Upper lobe of left lung (tissue), 4 donors: ENCODE measurements around the gene ACOX2.

Experiments used
- EP300 ChIP-seq, 4 donors: sonication (generic); formaldehyde crosslinking; IDR thresholded peaks; one replicate each; pipeline ENCODE4 v1.5.1; 2017; ENCODE audit warnings: antibody characterized with exemption in 4 of 4, control low read depth in 2 of 4
- POLR2A ChIP-seq, 4 donors: fragments of 450-650 bp; IDR thresholded peaks; one replicate each; pipeline ENCODE4 v1.5.1; 2016 to 2017; ENCODE audit warnings: antibody characterized with exemption in 4 of 4, mild to moderate bottlenecking in 2 of 4
- POLR2AphosphoS5 ChIP-seq, 2 donors: sonication (generic); formaldehyde crosslinking; IDR thresholded peaks; one replicate each; pipeline ENCODE4 v1.5.1; 2017; ENCODE audit warnings: antibody characterized with exemption in 2 of 2
- TF ChIP-seq, protein P1 (sequence below), 6 experiments: fragments of 450-650 bp in 4 of 6; fragments of 200-600 bp in 2 of 6; sonication (generic) in 2 of 6; IDR thresholded peaks; one replicate each; pipeline ENCODE4 v1.5.1; 2016 to 2019; ENCODE audit warnings: antibody characterized with exemption in 6 of 6

DNA sequence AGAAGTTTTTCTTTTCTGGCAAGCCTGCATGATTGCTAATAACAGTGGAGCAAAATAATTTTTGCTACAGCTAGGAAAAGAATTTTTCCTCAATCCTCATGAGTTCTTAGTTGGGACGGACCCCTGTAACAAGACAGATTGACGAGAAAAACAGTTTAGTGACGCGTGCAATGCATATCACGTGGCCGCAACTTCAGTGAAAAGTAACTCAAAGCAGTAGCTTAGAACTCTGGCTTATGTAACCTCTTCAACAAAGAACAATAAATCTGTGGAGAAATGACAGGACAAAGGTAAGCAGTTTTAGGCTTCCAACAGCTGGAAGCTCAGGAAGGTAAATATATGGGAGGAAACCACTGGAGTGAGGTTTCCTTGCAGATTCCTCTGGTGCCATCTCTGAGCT lies 20.5 kb upstream of the ACOX2 start:
- TF ChIP-seq, protein P1, sequence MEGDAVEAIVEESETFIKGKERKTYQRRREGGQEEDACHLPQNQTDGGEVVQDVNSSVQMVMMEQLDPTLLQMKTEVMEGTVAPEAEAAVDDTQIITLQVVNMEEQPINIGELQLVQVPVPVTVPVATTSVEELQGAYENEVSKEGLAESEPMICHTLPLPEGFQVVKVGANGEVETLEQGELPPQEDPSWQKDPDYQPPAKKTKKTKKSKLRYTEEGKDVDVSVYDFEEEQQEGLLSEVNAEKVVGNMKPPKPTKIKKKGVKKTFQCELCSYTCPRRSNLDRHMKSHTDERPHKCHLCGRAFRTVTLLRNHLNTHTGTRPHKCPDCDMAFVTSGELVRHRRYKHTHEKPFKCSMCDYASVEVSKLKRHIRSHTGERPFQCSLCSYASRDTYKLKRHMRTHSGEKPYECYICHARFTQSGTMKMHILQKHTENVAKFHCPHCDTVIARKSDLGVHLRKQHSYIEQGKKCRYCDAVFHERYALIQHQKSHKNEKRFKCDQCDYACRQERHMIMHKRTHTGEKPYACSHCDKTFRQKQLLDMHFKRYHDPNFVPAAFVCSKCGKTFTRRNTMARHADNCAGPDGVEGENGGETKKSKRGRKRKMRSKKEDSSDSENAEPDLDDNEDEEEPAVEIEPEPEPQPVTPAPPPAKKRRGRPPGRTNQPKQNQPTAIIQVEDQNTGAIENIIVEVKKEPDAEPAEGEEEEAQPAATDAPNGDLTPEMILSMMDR (IDR thresholded peaks at IDR 0.05) = no peak
- TF ChIP-seq POLR2A (IDR thresholded peaks at IDR 0.05) = no peak
- no peak for TF ChIP-seq POLR2AphosphoS5 (IDR thresholded peaks at IDR 0.05)
- no peak for TF ChIP-seq EP300 (IDR thresholded peaks at IDR 0.05)
